ENCODE results near the gene OPN3.

OPN3 gene

DNA sequence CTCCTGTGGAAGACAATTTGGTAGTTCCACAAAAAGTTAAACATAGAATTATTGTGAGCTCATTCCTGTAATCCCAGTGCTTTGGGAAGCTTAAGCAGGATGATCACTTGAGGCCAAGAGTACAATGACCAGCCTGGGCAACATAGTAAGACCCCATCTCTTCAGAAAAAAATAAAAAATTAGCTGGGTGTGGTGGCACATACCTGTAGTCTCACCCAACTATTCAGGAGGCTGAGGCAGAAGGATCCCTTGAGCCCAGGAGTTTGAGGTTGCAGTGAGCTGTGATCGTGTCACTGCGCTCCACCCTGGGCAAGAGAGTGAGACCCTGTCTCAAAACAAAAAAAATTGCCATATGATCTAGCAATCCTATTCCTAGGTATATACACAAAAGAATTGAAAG, 4.1 kb upstream of the OPN3 start:
- no peak overlapping the region for H3K9ac ChIP-seq (ENCODE audit: low read length)
- no peak overlapping the region for H3K4me3 ChIP-seq (ENCODE audit: low read depth in 1 of 2, low read length in 2 of 2)
- H3K27ac ChIP-seq (ENCODE audit: low read depth, low read length) = no peak overlapping the region
- no peaks in the 10 kb centered on the region for H3K9me3 ChIP-seq (ENCODE audit: low read length)
- H3K36me3 ChIP-seq (ENCODE audit: insufficient read depth, low read length) = no peaks in the 10 kb centered on the region
- H3K4me1 ChIP-seq (ENCODE audit: insufficient read depth, low read length) = peaks cover 4% of the 10 kb centered on the region
- no peaks in the 10 kb centered on the region for H3K27me3 ChIP-seq (ENCODE audit: control insufficient read depth in 1 of 2, insufficient read depth in 2 of 2, low read length in 2 of 2)

- H3K27ac ChIP-seq (ENCODE audit: low read depth, low read length) = no peak overlapping the region
- no peaks in the 10 kb centered on the region for H3K9me3 ChIP-seq (ENCODE audit: low read length)
- H3K36me3 ChIP-seq (ENCODE audit: insufficient read depth, low read length) = no peaks in the 10 kb centered on the region
- no peak overlapping the region for H3K4me3 ChIP-seq (ENCODE audit: low read depth in 1 of 2, low read length in 2 of 2)
- H3K9ac ChIP-seq (ENCODE audit: low read length) = no peak overlapping the region
- no peaks in the 10 kb centered on the region for H3K27me3 ChIP-seq (ENCODE audit: control insufficient read depth in 1 of 2, insufficient read depth in 2 of 2, low read length in 2 of 2)
- peaks cover 19% of the 10 kb centered on the region for H3K4me1 ChIP-seq (ENCODE audit: insufficient read depth, low read length)
These were observed 2.4 kb upstream of the OPN3 start for GRCh38 chr1:241642593-241642944.

DNA sequence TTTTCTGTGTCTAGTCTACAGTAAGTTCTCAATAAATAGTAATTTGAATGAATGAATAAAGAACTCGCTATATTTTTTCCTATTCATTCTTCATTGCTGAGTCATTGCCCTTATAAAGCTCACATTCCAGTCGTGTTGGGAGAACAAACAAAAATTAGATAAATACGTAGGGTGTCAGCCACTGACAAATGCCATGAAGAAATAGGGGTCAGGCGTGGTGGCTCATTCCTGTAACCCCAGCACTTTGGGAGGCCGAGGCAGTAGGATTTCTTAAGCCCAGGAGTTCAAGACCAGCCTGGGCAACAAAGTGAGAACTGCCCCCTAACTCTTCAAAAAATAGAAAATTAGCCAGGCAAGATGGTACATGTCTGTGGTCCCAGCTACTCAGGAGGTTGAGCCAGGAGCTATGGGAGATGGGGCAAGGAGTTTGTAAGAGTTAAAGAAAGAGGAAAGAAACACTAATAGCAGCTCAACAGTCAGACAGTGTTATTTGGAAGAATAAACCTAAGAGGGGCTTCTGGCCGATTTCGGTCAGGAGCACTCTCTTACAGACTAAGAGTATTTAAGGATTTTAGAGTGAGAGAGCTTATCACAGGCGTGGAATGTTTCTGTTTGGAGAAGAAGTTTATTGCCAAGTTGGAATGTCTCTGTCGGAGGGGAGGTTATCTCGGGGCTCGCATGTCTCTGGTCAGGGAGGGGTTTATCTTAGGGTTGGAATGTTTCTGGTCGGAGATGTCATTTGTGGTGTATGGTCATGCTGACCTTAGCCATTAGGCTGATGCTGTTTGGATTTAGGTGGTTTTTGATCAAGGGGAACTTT, 1.8 kb upstream of the OPN3 start:
- Histone ChIP-seq H3K27ac (ENCODE audit: low read depth, low read length) (no peak overlapping the region), H3K9ac (ENCODE audit: low read length) (no peak overlapping the region), H3K27me3 (ENCODE audit: control insufficient read depth in 1 of 2, insufficient read depth in 2 of 2, low read length in 2 of 2) (no peaks in the 10 kb centered on the region), H3K4me3 (ENCODE audit: low read depth in 1 of 2, low read length in 2 of 2) (no peak overlapping the region), H3K36me3 (ENCODE audit: insufficient read depth, low read length) (no peaks in the 10 kb centered on the region), H3K9me3 (ENCODE audit: low read length) (no peaks in the 10 kb centered on the region), H3K4me1 (ENCODE audit: insufficient read depth, low read length) (peaks cover 20% of the 10 kb centered on the region)

GRCh38 chr1:241640867-241641622, 876 bp upstream of the OPN3 start:
- peaks cover 20% of the 10 kb centered on the region for H3K4me1 ChIP-seq (ENCODE audit: insufficient read depth, low read length)
- no peaks in the 10 kb centered on the region for H3K27me3 ChIP-seq (ENCODE audit: control insufficient read depth in 1 of 2, insufficient read depth in 2 of 2, low read length in 2 of 2)
- H3K9me3 ChIP-seq (ENCODE audit: low read length) = no peaks in the 10 kb centered on the region
- no peak overlapping the region for H3K9ac ChIP-seq (ENCODE audit: low read length)
- H3K36me3 ChIP-seq (ENCODE audit: insufficient read depth, low read length) = no peaks in the 10 kb centered on the region
- peak overlapping the region in 1 of 2 donors; percentile 67 for H3K4me3 ChIP-seq (ENCODE audit: low read depth in 1 of 2, low read length in 2 of 2)
- H3K27ac ChIP-seq (ENCODE audit: low read depth, low read length) = peak overlapping the region; percentile 50

DNA sequence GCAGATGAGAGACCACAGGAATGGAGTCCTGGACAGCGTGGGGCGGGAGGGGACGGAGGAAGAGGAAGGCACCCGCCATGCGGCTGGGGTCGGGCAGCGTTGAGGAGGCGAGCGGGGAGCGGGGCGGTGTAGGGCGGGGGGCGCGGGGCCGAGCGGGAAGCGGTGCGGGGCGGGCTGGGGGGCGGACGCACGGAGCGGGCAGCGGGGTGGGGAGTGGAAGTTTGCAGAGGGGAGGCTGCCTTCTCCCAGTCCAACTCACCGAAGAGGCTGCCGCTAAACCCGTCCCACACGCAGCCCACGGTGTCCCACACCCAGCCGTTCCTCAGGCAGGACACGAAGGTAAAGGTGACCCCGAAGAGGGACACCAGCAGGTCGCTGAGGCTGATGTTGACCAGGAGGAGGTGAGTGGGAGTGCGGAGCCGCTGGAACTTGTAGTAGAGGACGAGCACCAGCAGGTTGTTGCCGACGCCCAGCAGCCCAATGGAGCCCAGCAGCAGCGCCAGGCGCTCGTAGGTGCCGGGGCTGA, 483 bp downstream of the OPN3 start:
- Histone ChIP-seq H3K27me3 (ENCODE audit: control insufficient read depth in 1 of 2, insufficient read depth in 2 of 2, low read length in 2 of 2) (no peaks in the 10 kb centered on the region), H3K9ac (ENCODE audit: low read length) (peak overlapping the region; percentile 49), H3K36me3 (ENCODE audit: insufficient read depth, low read length) (peaks cover 5% of the 10 kb centered on the region), H3K27ac (ENCODE audit: low read depth, low read length) (peak overlapping the region; percentile 76), H3K4me3 (ENCODE audit: low read depth in 1 of 2, low read length in 2 of 2) (peak overlapping the region; percentile 85 to 86), H3K4me1 (ENCODE audit: insufficient read depth, low read length) (peaks cover 20% of the 10 kb centered on the region), H3K9me3 (ENCODE audit: low read length) (no peaks in the 10 kb centered on the region)

DNA sequence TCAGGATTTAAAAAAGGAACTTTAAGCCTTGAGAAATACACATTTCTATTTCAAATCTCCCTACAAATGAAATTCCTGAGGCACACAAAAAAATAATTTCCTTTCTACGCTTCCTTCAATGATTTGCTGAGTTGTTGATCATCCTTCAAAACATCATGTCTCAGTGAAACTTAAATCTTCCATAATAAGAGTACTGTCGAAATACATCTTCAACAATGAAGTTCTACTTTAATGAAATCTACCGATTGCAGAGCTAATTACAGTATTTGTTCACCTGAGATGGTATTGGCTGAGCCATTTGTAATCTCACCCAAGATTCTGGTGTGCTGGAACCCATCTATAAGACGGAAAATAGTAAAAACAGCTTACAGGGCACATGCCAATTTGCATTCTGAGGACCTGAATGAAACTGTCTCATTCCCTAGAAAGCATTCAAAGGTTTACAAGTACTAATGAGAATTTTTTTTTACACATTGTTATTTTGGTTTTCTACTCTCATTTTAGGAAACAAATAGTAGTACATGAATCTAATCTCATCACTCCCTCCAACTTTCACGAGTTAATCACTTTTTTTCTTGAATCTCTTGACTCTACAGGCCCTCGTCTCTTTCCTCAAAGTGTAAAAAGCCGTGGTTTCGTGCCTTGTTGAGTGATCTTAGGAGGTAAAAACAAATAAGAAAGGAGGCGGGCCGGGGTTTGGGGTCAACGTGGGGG, 1.1 kb downstream of the OPN3 start:
- Histone ChIP-seq H3K27me3 (ENCODE audit: control insufficient read depth in 1 of 2, insufficient read depth in 2 of 2, low read length in 2 of 2) (no peaks in the 10 kb centered on the region), H3K9me3 (ENCODE audit: low read length) (no peaks in the 10 kb centered on the region), H3K4me1 (ENCODE audit: insufficient read depth, low read length) (peaks cover 20% of the 10 kb centered on the region), H3K36me3 (ENCODE audit: insufficient read depth, low read length) (peaks cover 5% of the 10 kb centered on the region), H3K9ac (ENCODE audit: low read length) (peak overlapping the region; percentile 49), H3K4me3 (ENCODE audit: low read depth in 1 of 2, low read length in 2 of 2) (peak overlapping the region; percentile 85 to 86), H3K27ac (ENCODE audit: low read depth, low read length) (peak overlapping the region; percentile 60)

DNA sequence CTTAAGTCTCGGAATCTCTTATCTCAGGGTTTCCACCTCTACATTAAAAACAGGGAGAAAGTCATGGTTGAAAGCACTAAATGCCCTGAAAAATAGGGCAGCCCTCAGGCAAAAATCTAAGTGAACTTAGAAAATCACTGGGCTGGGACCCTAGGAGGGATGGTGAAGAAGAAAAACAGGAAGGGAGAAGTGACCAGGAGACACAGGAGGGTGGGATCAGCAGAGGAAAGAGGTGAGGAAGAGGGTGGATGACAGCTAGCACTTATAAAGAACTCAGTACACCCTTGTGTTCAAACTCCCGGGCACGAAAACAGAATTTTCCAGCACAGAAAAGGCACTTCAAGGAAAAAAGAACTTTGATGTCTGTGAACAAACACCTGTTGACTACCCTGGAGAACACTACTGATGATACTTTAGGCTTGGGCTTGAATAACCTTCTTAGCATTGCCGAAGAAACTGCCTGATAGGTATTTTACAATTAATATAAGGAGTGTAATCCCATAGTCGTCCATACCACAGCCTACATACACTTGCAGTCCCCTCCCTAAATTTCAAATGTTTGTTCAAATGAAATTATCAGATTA, 2.0 kb downstream of the OPN3 start:
- Histone ChIP-seq H3K36me3 (ENCODE audit: insufficient read depth, low read length) (peaks cover 5% of the 10 kb centered on the region), H3K27me3 (ENCODE audit: control insufficient read depth in 1 of 2, insufficient read depth in 2 of 2, low read length in 2 of 2) (no peaks in the 10 kb centered on the region), H3K9me3 (ENCODE audit: low read length) (no peaks in the 10 kb centered on the region), H3K9ac (ENCODE audit: low read length) (no peak overlapping the region), H3K4me1 (ENCODE audit: insufficient read depth, low read length) (peaks cover 20% of the 10 kb centered on the region), H3K4me3 (ENCODE audit: low read depth in 1 of 2, low read length in 2 of 2) (no peak overlapping the region), H3K27ac (ENCODE audit: low read depth, low read length) (no peak overlapping the region)

- H3K4me1 ChIP-seq (ENCODE audit: insufficient read depth, low read length) = peaks cover 20% of the 10 kb centered on the region
- H3K9me3 ChIP-seq (ENCODE audit: low read length) = no peaks in the 10 kb centered on the region
- H3K36me3 ChIP-seq (ENCODE audit: insufficient read depth, low read length) = peaks cover 5% of the 10 kb centered on the region
- no peak overlapping the region for H3K27ac ChIP-seq (ENCODE audit: low read depth, low read length)
- H3K9ac ChIP-seq (ENCODE audit: low read length) = no peak overlapping the region
- no peak overlapping the region for H3K4me3 ChIP-seq (ENCODE audit: low read depth in 1 of 2, low read length in 2 of 2)
- H3K27me3 ChIP-seq (ENCODE audit: control insufficient read depth in 1 of 2, insufficient read depth in 2 of 2, low read length in 2 of 2) = no peaks in the 10 kb centered on the region
These were observed 2.6 kb downstream of the OPN3 start for GRCh38 chr1:241637604-241638003.

- H3K9ac ChIP-seq (ENCODE audit: low read length) = no peak overlapping the region
- H3K4me3 ChIP-seq (ENCODE audit: low read depth in 1 of 2, low read length in 2 of 2) = no peak overlapping the region
- H3K9me3 ChIP-seq (ENCODE audit: low read length) = no peaks in the 10 kb centered on the region
- peaks cover 5% of the 10 kb centered on the region for H3K36me3 ChIP-seq (ENCODE audit: insufficient read depth, low read length)
- peaks cover 20% of the 10 kb centered on the region for H3K4me1 ChIP-seq (ENCODE audit: insufficient read depth, low read length)
- no peak overlapping the region for H3K27ac ChIP-seq (ENCODE audit: low read depth, low read length)
- no peaks in the 10 kb centered on the region for H3K27me3 ChIP-seq (ENCODE audit: control insufficient read depth in 1 of 2, insufficient read depth in 2 of 2, low read length in 2 of 2)
These were observed 3.1 kb downstream of the OPN3 start for GRCh38 chr1:241637046-241637590.

- peaks cover 5% of the 10 kb centered on the region for H3K36me3 ChIP-seq (ENCODE audit: insufficient read depth, low read length)
- no peak overlapping the region for H3K4me3 ChIP-seq (ENCODE audit: low read depth in 1 of 2, low read length in 2 of 2)
- H3K27me3 ChIP-seq (ENCODE audit: control insufficient read depth in 1 of 2, insufficient read depth in 2 of 2, low read length in 2 of 2) = no peaks in the 10 kb centered on the region
- H3K9me3 ChIP-seq (ENCODE audit: low read length) = no peaks in the 10 kb centered on the region
- H3K27ac ChIP-seq (ENCODE audit: low read depth, low read length) = no peak overlapping the region
- H3K9ac ChIP-seq (ENCODE audit: low read length) = no peak overlapping the region
- peaks cover 20% of the 10 kb centered on the region for H3K4me1 ChIP-seq (ENCODE audit: insufficient read depth, low read length)
These were observed 3.9 kb downstream of the OPN3 start for GRCh38 chr1:241636291-241636690.
